D721Med (cell line): ENCODE results near the gene IGFBP7.

Experiments used
- DNase-seq: peaks from one replicate; pipeline ENCODE4 v3.0.0; 2011; ENCODE audit warnings: low spot score; ENCODE audit not compliant: insufficient read length
- FAIRE-seq: peaks from 2 replicates; lab custom pipeline; 2011; peaks lifted over from hg19 to GRCh38; lab: Jason Lieb, UNC
- CTCF ChIP-seq: IDR thresholded peaks from 2 replicates; pipeline ENCODE4 v1.5.1; 2012; ENCODE audit warnings: mild to moderate bottlenecking, control low read depth; ENCODE audit not compliant: insufficient read depth; ENCODE audit errors: missing control alignments

IGFBP7 gene

GRCh38 chr4:57104706-57105560 lies 5.3 kb downstream of the IGFBP7 start:
- DNase-seq = no peak
- TF ChIP-seq CTCF = no peak
- no peak for FAIRE-seq

GRCh38 chr4:57103051-57103450 lies 7.1 kb downstream of the IGFBP7 start:
- no peak for TF ChIP-seq CTCF
- FAIRE-seq (no peak), DNase-seq (no peak)

- FAIRE-seq (no peak), DNase-seq (no peak)
Measured at GRCh38 chr4:57102050-57102624, 8.0 kb downstream of the IGFBP7 start.

GRCh38 chr4:57100979-57101651 lies 9.1 kb downstream of the IGFBP7 start:
- no peak for TF ChIP-seq CTCF
- FAIRE-seq (no peak), DNase-seq (no peak)

More at GRCh38 chr4:57102050-57102624, 8.0 kb downstream of the IGFBP7 start:
- no peak for TF ChIP-seq CTCF

GRCh38 chr4:57099363-57099762 lies 10.8 kb downstream of the IGFBP7 start:
- no peak for FAIRE-seq
- no peak for TF ChIP-seq CTCF
- no peak for DNase-seq

- no peak for TF ChIP-seq CTCF
- DNase-seq (no peak), FAIRE-seq (no peak)
Measured at GRCh38 chr4:57098941-57099340, 11.2 kb downstream of the IGFBP7 start.
